Neural cell (in vitro differentiated cells): ENCODE measurements around the gene IDH3G.

Source experiments
- CTCF ChIP-seq: fragments of 450-650 bp; IDR thresholded peaks from 2 replicates; pipeline ENCODE4 v1.5.1; 2014; ENCODE audit warnings: antibody characterized with exemption, mild to moderate bottlenecking, moderate library complexity; ENCODE audit not compliant: poor library complexity, severe bottlenecking
- EP300 ChIP-seq: fragments of 450-650 bp; conservative IDR thresholded peaks from 2 replicates; pipeline ENCODE4 v1.6.1; 2014; ENCODE audit warnings: antibody characterized with exemption, mild to moderate bottlenecking, moderate library complexity; ENCODE audit not compliant: poor library complexity, severe bottlenecking
- EZH2 ChIP-seq: fragments of 200-600, 300-800 bp; shearing (Covaris generic), sonication (generic); IDR thresholded peaks from 2 replicates; pipeline ENCODE4 v1.6.1; 2014; ENCODE audit warnings: antibody characterized with exemption, low read length, borderline replicate concordance, mild to moderate bottlenecking; ENCODE audit not compliant: insufficient read depth, poor library complexity, severe bottlenecking
- POLR2AphosphoS5 ChIP-seq: IDR thresholded peaks from 2 replicates; pipeline ENCODE4 v1.6.1; 2012
- RAD21 ChIP-seq: fragments of 450-650 bp; conservative IDR thresholded peaks from 2 replicates; pipeline ENCODE4 v1.6.1; 2014; ENCODE audit warnings: antibody characterized with exemption, mild to moderate bottlenecking, moderate library complexity
- REST ChIP-seq: IDR thresholded peaks from 2 replicates; pipeline ENCODE4 v1.6.1; 2012; ENCODE audit warnings: borderline replicate concordance
- SMC3 ChIP-seq: fragments of 450-650 bp; conservative IDR thresholded peaks from 2 replicates; pipeline ENCODE4 v1.6.1; 2014; ENCODE audit warnings: antibody characterized with exemption, mild to moderate bottlenecking, moderate library complexity; ENCODE audit not compliant: poor library complexity

- no peak for TF ChIP-seq CTCF
- TF ChIP-seq POLR2AphosphoS5, result no peak
- TF ChIP-seq SMC3, result no peak
- TF ChIP-seq REST, result no peak
- no peak for TF ChIP-seq EZH2
- TF ChIP-seq RAD21, result no peak
- no peak for TF ChIP-seq EP300
These were observed 30.9 kb upstream of the IDH3G start for GRCh38 chrX:153825042-153825441.
